Right atrium auricular region (tissue), 2 donors: ENCODE results near the gene KREMEN2. TPM values are rescaled to one million over a fixed set of nuclear protein-coding genes. Genes with fewer than 3 reads are reported as not detected.
A peak's percentile ranks its signal among the peaks of the same experiment; 100 is the strongest.

Source experiments
- DNase-seq: peaks from one replicate; pipeline ENCODE4 v3.0.0-alpha.2; 2019; ENCODE audit warnings: low spot score
- H3K27ac ChIP-seq, 2 donors: fragments of 200-600 bp; sonication (generic); 1 replicate in 1 of 2; 2 replicates in 1 of 2; pipeline ENCODE4 v1.5.1; 2016 to 2019
- H3K27me3 ChIP-seq, 2 donors: fragments of 200-600 bp; sonication (generic); one replicate each; pipeline versions ENCODE4 v1.5.1 to v1.6.0; 2017 to 2019
- H3K36me3 ChIP-seq: fragments of 200-600 bp; sonication (generic); one replicate; pipeline ENCODE4 v1.5.1; 2016
- H3K4me1 ChIP-seq, 2 donors: fragments of 200-600 bp; sonication (generic); one replicate each; pipeline versions ENCODE4 v1.5.1 to v1.6.0; 2017 to 2019
- H3K4me3 ChIP-seq, 2 donors: fragments of 200-600 bp; sonication (generic); 1 replicate in 1 of 2; 2 replicates in 1 of 2; pipeline ENCODE4 v1.5.1; 2017 to 2019; ENCODE audit warnings: mild to moderate bottlenecking in 1 of 2, moderate library complexity in 1 of 2
- H3K9me3 ChIP-seq, 2 donors: fragments of 200-600 bp; sonication (generic); one replicate each; pipeline ENCODE4 v1.5.1; 2019
- total RNA-seq, 2 donors: library from RNA; depleted of rRNA; stranded (reverse); fragments of >200 nt; gene quantifications; one replicate each; pipeline ENCODE4 v1.1.0, GENCODE V29; 2016
- TF ChIP-seq, protein P1 (sequence below), 2 donors: fragments of 200-600 bp; sonication (generic); IDR thresholded peaks; one replicate each; pipeline ENCODE4 v1.5.1; 2019; ENCODE audit warnings: antibody characterized with exemption in 2 of 2

KREMEN2 gene
- total RNA-seq, 2 donors from 2014 or later: not detected

DNA sequence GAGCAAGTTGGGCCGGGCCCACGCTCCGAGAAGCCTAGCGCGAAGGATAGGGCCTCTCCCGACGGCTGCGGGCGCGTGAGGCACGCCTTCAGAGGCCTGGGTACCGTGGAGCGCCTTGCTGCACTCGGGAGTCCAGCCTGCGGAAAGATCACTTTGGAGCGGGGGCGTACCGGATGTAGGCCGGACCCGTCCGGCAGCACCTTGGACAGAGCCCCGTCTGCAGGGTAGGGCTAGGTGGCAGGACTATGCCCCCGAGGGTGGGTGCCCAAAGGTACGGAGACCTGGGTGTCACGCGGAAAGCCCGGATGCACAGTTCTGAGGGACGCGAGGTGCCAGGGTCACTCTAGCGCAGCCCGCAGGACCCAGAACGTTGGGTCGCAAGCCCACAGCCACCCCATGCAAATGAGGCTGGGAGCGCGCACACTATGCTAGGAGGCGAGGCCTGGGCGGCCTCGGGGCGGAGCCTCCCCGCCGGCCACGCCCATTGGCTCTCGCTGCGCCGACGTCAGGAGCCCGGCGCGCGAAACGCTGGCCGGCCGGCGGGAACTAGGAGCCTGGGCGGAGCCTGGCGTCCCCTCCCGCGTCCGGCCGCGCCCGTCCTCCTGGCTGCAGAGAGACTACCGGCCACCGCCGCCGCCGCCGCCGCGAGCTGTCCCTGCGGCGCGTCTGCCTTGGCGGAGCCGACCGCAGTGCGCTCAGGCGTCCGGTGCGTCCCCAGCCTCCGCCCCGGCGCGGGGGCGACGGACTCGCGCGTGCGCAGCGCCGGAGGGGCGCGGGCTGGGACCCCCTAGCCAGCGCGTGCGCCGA is 4.9 kb downstream of the KREMEN2 start, which contains the start of gene PAQR4:
Gene PAQR4 (plus strand): TSS at position 611 of the 807 bp plus-strand sequence. CDS start 327 bp downstream, outside the sequence.
- H3K27ac ChIP-seq: peak within 1 kb of the TSS in 1 of 2 donors; percentile 52

GRCh38 chr16:2969545-2970521 is 5.8 kb downstream of the KREMEN2 start:
- Histone ChIP-seq H3K4me1 (peaks cover 0 to 51% of the 10 kb centered on the region in 2 donors), H3K36me3 (no peaks in the 10 kb centered on the region), H3K4me3 (peak overlapping the region; percentile 58 to 75), H3K27ac (peak overlapping the region in 1 of 2 donors; percentile 52), H3K9me3 (no peaks in the 10 kb centered on the region), H3K27me3 (peaks cover 14 to 30% of the 10 kb centered on the region in 2 donors)
- DNase-seq: peak; percentile 62
- TF ChIP-seq, protein P1, sequence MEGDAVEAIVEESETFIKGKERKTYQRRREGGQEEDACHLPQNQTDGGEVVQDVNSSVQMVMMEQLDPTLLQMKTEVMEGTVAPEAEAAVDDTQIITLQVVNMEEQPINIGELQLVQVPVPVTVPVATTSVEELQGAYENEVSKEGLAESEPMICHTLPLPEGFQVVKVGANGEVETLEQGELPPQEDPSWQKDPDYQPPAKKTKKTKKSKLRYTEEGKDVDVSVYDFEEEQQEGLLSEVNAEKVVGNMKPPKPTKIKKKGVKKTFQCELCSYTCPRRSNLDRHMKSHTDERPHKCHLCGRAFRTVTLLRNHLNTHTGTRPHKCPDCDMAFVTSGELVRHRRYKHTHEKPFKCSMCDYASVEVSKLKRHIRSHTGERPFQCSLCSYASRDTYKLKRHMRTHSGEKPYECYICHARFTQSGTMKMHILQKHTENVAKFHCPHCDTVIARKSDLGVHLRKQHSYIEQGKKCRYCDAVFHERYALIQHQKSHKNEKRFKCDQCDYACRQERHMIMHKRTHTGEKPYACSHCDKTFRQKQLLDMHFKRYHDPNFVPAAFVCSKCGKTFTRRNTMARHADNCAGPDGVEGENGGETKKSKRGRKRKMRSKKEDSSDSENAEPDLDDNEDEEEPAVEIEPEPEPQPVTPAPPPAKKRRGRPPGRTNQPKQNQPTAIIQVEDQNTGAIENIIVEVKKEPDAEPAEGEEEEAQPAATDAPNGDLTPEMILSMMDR (IDR thresholded peaks at IDR 0.05): peak; percentile 21 to 59

More for the DNA sequence above, 4.9 kb downstream of the KREMEN2 start, which contains the start of gene PAQR4:
- DNase-seq: peak; percentile 84
- no peaks in the 10 kb centered on the region for H3K36me3 ChIP-seq
- H3K4me3 ChIP-seq: peak within 1 kb of the TSS; percentile 58 to 75
- H3K4me1 ChIP-seq: peaks cover 0 to 60% of the 10 kb centered on the region in 2 donors
- TF ChIP-seq, protein P1 (IDR thresholded peaks at IDR 0.05): no peak
- H3K27me3 ChIP-seq: peaks cover 22 to 39% of the 10 kb centered on the region in 2 donors
- H3K9me3 ChIP-seq: no peaks in the 10 kb centered on the region

GRCh38 chr16:2970563-2970962 is 6.5 kb downstream of the KREMEN2 start:
- peak overlapping the region in 1 of 2 donors; percentile 52 for H3K27ac ChIP-seq
- H3K36me3 ChIP-seq: no peaks in the 10 kb centered on the region
- peak overlapping the region; percentile 58 to 75 for H3K4me3 ChIP-seq
- H3K27me3 ChIP-seq: peaks cover 14 to 23% of the 10 kb centered on the region in 2 donors
- no peak for DNase-seq
- TF ChIP-seq, protein P1 (IDR thresholded peaks at IDR 0.05): no peak
- H3K9me3 ChIP-seq: no peaks in the 10 kb centered on the region
- peaks cover 0 to 45% of the 10 kb centered on the region in 2 donors for H3K4me1 ChIP-seq

GRCh38 chr16:2971134-2971984 is 7.3 kb downstream of the KREMEN2 start:
- DNase-seq: no peak
- H3K4me1 ChIP-seq: peaks cover 0 to 44% of the 10 kb centered on the region in 2 donors
- peaks cover 9 to 15% of the 10 kb centered on the region in 2 donors for H3K27me3 ChIP-seq
- TF ChIP-seq, protein P1 (IDR thresholded peaks at IDR 0.05): no peak
- no peaks in the 10 kb centered on the region for H3K36me3 ChIP-seq
- no peaks in the 10 kb centered on the region for H3K9me3 ChIP-seq
- H3K4me3 ChIP-seq: no peak overlapping the region
- H3K27ac ChIP-seq: no peak overlapping the region
